Neural cell (in vitro differentiated cells): Measurements from ENCODE around the gene UBTF. TPM values are rescaled to one million over a fixed set of nuclear protein-coding genes. Genes with fewer than 3 reads are reported as not detected.

Experiments
- H2AFZ ChIP-seq: fragments of 200-600, 300-800 bp; sonication (generic), shearing (Covaris generic); 2 replicates; pipeline ENCODE4 v1.6.0; 2014; ENCODE audit warnings: low read depth, mild to moderate bottlenecking, antibody characterized with exemption, low read length, moderate library complexity
- H3F3A ChIP-seq: fragments of 200-600 bp; shearing (Covaris generic); 2 replicates; pipeline ENCODE4 v1.6.1; 2016; ENCODE audit warnings: mild to moderate bottlenecking, moderate library complexity, mixed read lengths, antibody characterized with exemption, low read length; ENCODE audit not compliant: insufficient read depth, poor library complexity, severe bottlenecking
- H3K27ac ChIP-seq: fragments of 200-600, 300-800 bp; sonication (generic), shearing (Covaris generic); 2 replicates; pipeline ENCODE4 v1.5.1; 2014; ENCODE audit warnings: mild to moderate bottlenecking, low read length, moderate library complexity
- H3K27me3 ChIP-seq: fragments of 300-800, 200-600 bp; sonication (generic), shearing (Covaris generic); 2 replicates; pipeline ENCODE4 v1.6.0; 2014; ENCODE audit warnings: mild to moderate bottlenecking, low read depth, low read length, moderate library complexity; ENCODE audit not compliant: insufficient read depth
- H3K36me3 ChIP-seq: fragments of 300-800, 200-600 bp; sonication (generic), shearing (Covaris generic); 2 replicates; pipeline ENCODE4 v1.5.1; 2014; ENCODE audit warnings: mild to moderate bottlenecking, antibody characterized with exemption, low read length, moderate library complexity; ENCODE audit not compliant: insufficient read depth
- H3K4me2 ChIP-seq: fragments of 300-800, 200-600 bp; sonication (generic), shearing (Covaris generic); 2 replicates; pipeline ENCODE4 v1.6.0; 2014; ENCODE audit warnings: mild to moderate bottlenecking, low read length
- H3K4me3 ChIP-seq: fragments of 300-800, 200-600 bp; sonication (generic), shearing (Covaris generic); 2 replicates; pipeline ENCODE4 v1.5.1; 2014; ENCODE audit warnings: mild to moderate bottlenecking, low read length, moderate library complexity
- H3K79me2 ChIP-seq: fragments of 200-600 bp; shearing (Covaris generic); replicated peaks from 2 replicates; pipeline ENCODE4 v1.6.0; 2014; ENCODE audit warnings: mild to moderate bottlenecking, low read length, moderate library complexity; ENCODE audit not compliant: insufficient read depth
- H3K9ac ChIP-seq: fragments of 300-800, 200-600 bp; sonication (generic), shearing (Covaris generic); 2 replicates; pipeline ENCODE4 v1.6.1; 2016; ENCODE audit warnings: mild to moderate bottlenecking, low read length, mixed read lengths
- H3K9me2 ChIP-seq: fragments of 200-600 bp; shearing (Covaris generic); 2 replicates; pipeline ENCODE4 v1.6.1; 2016; ENCODE audit warnings: mild to moderate bottlenecking, low read length, mixed read lengths; ENCODE audit not compliant: insufficient read depth
- H3K9me3 ChIP-seq: fragments of 200-600, 300-800 bp; sonication (generic), shearing (Covaris generic); 2 replicates; pipeline ENCODE4 v1.6.1; 2016; ENCODE audit warnings: mild to moderate bottlenecking, mixed run types, low read length, moderate library complexity, mixed read lengths
- H4K20me1 ChIP-seq: fragments of 200-600 bp; shearing (Covaris generic); 2 replicates; pipeline ENCODE4 v1.6.1; 2016; ENCODE audit warnings: mild to moderate bottlenecking, mixed run types; ENCODE audit not compliant: insufficient read depth
- EP300 ChIP-seq: fragments of 450-650 bp; conservative IDR thresholded peaks from 2 replicates; pipeline ENCODE4 v1.6.1; 2014; ENCODE audit warnings: antibody characterized with exemption, mild to moderate bottlenecking, moderate library complexity; ENCODE audit not compliant: poor library complexity, severe bottlenecking
- EZH2 ChIP-seq: fragments of 200-600, 300-800 bp; shearing (Covaris generic), sonication (generic); IDR thresholded peaks from 2 replicates; pipeline ENCODE4 v1.6.1; 2014; ENCODE audit warnings: antibody characterized with exemption, low read length, borderline replicate concordance, mild to moderate bottlenecking; ENCODE audit not compliant: insufficient read depth, poor library complexity, severe bottlenecking
- MXI1 ChIP-seq: fragments of 450-650 bp; conservative IDR thresholded peaks from 2 replicates; pipeline ENCODE4 v1.6.1; 2014; ENCODE audit warnings: antibody characterized with exemption, mild to moderate bottlenecking; ENCODE audit not compliant: poor library complexity, severe bottlenecking
- POLR2AphosphoS5 ChIP-seq: IDR thresholded peaks from 2 replicates; pipeline ENCODE4 v1.6.1; 2012
- RAD21 ChIP-seq: fragments of 450-650 bp; conservative IDR thresholded peaks from 2 replicates; pipeline ENCODE4 v1.6.1; 2014; ENCODE audit warnings: antibody characterized with exemption, mild to moderate bottlenecking, moderate library complexity
- SMC3 ChIP-seq: fragments of 450-650 bp; conservative IDR thresholded peaks from 2 replicates; pipeline ENCODE4 v1.6.1; 2014; ENCODE audit warnings: antibody characterized with exemption, mild to moderate bottlenecking, moderate library complexity; ENCODE audit not compliant: poor library complexity
- TAF1 ChIP-seq: IDR thresholded peaks from 2 replicates; pipeline ENCODE4 v1.6.1; 2012; ENCODE audit warnings: low read depth
- polyA plus RNA-seq: library from polyadenylated mRNA; depleted of rRNA; stranded (reverse); fragments of >200 nt; gene quantifications from 2 replicates; pipeline ENCODE4 v1.2.3, GENCODE V29; 2014
- TF ChIP-seq, protein P1 (sequence below): fragments of 450-650 bp; IDR thresholded peaks from 2 replicates; pipeline ENCODE4 v1.5.1; 2014; ENCODE audit warnings: antibody characterized with exemption, mild to moderate bottlenecking, moderate library complexity; ENCODE audit not compliant: poor library complexity, severe bottlenecking
- TF ChIP-seq, protein P2 (sequence below): IDR thresholded peaks from 2 replicates; pipeline ENCODE4 v1.6.1; 2012; ENCODE audit warnings: borderline replicate concordance

UBTF gene
- polyA plus RNA-seq, 1 donor from 2014 or later = 73.8 TPM

DNA sequence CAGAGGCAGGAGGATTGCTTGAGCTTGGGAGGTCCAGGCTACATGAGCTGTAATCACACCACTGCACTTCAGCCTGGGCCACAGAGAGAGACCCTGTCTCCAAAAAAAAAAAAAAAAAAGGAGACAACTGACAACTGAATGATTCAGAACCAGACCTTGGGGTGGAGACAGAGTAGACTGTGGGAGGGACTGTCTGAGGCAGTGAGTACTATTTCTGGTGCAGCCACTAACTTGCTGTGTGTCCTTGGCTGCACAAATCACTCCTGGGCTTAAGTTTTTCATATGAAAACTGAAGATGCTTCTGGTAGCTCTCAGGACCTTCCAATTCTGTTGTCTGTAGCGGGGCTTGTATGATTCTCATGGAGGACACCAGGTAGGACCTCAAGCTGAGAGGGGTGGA, 43.2 kb downstream of the UBTF start:
- no peaks in the 10 kb centered on the region for H3K9me2 ChIP-seq
- H3K79me2 ChIP-seq = no peaks in the 10 kb centered on the region
- H4K20me1 ChIP-seq = no peaks in the 10 kb centered on the region
- H3K4me3 ChIP-seq = no peak overlapping the region
- H3F3A ChIP-seq = no peaks in the 10 kb centered on the region
- H3K4me2 ChIP-seq = no peak overlapping the region
- no peak overlapping the region for H2AFZ ChIP-seq
- TF ChIP-seq, protein P1, sequence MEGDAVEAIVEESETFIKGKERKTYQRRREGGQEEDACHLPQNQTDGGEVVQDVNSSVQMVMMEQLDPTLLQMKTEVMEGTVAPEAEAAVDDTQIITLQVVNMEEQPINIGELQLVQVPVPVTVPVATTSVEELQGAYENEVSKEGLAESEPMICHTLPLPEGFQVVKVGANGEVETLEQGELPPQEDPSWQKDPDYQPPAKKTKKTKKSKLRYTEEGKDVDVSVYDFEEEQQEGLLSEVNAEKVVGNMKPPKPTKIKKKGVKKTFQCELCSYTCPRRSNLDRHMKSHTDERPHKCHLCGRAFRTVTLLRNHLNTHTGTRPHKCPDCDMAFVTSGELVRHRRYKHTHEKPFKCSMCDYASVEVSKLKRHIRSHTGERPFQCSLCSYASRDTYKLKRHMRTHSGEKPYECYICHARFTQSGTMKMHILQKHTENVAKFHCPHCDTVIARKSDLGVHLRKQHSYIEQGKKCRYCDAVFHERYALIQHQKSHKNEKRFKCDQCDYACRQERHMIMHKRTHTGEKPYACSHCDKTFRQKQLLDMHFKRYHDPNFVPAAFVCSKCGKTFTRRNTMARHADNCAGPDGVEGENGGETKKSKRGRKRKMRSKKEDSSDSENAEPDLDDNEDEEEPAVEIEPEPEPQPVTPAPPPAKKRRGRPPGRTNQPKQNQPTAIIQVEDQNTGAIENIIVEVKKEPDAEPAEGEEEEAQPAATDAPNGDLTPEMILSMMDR = no peak
- TF ChIP-seq SMC3 = no peak
- no peak overlapping the region for H3K27ac ChIP-seq
- no peak overlapping the region for H3K9ac ChIP-seq
- H3K9me3 ChIP-seq = no peaks in the 10 kb centered on the region
- H3K27me3 ChIP-seq = no peaks in the 10 kb centered on the region
- H3K36me3 ChIP-seq = no peaks in the 10 kb centered on the region

DNA sequence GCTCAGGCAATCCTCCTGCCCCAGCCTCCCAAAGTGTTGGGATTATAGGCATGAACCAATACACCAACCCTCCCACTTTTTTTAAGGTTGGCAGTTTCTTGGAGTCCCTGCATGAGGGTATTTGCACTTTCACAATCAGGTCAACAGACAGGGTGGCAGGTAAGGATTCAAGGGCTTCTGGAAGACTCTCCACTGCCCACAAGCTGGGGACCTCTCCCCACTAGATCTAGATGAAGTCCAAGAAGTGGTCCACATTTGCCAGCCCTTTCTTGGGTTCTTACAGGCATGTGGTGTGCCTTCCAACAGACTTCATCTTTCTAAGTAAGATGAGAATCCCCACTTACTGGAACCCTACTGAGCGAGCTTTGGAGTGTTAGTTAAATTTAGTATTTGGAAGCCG, 45.0 kb downstream of the UBTF start:
- no peak for TF ChIP-seq EZH2
- no peak for TF ChIP-seq RAD21
- TF ChIP-seq EP300 = no peak
- TF ChIP-seq, protein P1 = no peak
- TF ChIP-seq MXI1 = no peak
- no peak for TF ChIP-seq TAF1
- TF ChIP-seq, protein P2, sequence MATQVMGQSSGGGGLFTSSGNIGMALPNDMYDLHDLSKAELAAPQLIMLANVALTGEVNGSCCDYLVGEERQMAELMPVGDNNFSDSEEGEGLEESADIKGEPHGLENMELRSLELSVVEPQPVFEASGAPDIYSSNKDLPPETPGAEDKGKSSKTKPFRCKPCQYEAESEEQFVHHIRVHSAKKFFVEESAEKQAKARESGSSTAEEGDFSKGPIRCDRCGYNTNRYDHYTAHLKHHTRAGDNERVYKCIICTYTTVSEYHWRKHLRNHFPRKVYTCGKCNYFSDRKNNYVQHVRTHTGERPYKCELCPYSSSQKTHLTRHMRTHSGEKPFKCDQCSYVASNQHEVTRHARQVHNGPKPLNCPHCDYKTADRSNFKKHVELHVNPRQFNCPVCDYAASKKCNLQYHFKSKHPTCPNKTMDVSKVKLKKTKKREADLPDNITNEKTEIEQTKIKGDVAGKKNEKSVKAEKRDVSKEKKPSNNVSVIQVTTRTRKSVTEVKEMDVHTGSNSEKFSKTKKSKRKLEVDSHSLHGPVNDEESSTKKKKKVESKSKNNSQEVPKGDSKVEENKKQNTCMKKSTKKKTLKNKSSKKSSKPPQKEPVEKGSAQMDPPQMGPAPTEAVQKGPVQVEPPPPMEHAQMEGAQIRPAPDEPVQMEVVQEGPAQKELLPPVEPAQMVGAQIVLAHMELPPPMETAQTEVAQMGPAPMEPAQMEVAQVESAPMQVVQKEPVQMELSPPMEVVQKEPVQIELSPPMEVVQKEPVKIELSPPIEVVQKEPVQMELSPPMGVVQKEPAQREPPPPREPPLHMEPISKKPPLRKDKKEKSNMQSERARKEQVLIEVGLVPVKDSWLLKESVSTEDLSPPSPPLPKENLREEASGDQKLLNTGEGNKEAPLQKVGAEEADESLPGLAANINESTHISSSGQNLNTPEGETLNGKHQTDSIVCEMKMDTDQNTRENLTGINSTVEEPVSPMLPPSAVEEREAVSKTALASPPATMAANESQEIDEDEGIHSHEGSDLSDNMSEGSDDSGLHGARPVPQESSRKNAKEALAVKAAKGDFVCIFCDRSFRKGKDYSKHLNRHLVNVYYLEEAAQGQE = no peak
- TF ChIP-seq POLR2AphosphoS5 = no peak
- no peak for TF ChIP-seq SMC3
- Histone ChIP-seq H3K9me2 (no peaks in the 10 kb centered on the region), H3K4me3 (no peak overlapping the region), H3K9me3 (no peaks in the 10 kb centered on the region), H3K27ac (no peak overlapping the region), H3K27me3 (no peaks in the 10 kb centered on the region), H3K79me2 (no peaks in the 10 kb centered on the region), H3K4me2 (no peak overlapping the region), H2AFZ (no peak overlapping the region), H3K36me3 (no peaks in the 10 kb centered on the region), H4K20me1 (no peaks in the 10 kb centered on the region), H3F3A (no peaks in the 10 kb centered on the region), H3K9ac (no peak overlapping the region)
